ENCODE data around the gene PTPRQ.

The PTPRQ gene

DNA sequence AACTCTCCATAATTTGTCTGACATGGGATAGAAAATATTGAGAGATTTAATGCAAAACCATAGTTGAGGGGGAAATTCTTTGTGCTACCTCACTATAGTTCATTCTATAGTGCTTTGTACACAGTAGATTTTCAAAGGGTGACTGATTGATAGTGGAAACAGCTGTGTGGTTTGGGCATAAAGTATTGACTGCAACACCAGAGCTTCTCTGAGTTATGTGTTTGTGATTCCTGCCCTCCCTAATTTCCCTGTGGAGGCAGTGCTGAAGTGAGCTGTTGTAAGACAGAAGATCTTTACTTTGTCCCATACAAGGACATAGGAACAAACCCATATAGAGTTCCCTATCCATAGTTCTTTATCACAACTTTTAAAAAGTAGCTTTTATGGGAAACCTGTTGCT is 47.1 kb downstream of the PTPRQ start:
- DNase-seq (ENCODE audit: extremely low read depth, low read depth) = no peak
- no peak overlapping the region for H3K4me3 ChIP-seq (replicated peaks; ENCODE audit: low read depth, low read length)
- TF ChIP-seq, protein P1, sequence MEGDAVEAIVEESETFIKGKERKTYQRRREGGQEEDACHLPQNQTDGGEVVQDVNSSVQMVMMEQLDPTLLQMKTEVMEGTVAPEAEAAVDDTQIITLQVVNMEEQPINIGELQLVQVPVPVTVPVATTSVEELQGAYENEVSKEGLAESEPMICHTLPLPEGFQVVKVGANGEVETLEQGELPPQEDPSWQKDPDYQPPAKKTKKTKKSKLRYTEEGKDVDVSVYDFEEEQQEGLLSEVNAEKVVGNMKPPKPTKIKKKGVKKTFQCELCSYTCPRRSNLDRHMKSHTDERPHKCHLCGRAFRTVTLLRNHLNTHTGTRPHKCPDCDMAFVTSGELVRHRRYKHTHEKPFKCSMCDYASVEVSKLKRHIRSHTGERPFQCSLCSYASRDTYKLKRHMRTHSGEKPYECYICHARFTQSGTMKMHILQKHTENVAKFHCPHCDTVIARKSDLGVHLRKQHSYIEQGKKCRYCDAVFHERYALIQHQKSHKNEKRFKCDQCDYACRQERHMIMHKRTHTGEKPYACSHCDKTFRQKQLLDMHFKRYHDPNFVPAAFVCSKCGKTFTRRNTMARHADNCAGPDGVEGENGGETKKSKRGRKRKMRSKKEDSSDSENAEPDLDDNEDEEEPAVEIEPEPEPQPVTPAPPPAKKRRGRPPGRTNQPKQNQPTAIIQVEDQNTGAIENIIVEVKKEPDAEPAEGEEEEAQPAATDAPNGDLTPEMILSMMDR (IDR thresholded peaks at IDR 0.05; ENCODE audit: low read depth, low read length, missing control alignments) = no peak

DNA sequence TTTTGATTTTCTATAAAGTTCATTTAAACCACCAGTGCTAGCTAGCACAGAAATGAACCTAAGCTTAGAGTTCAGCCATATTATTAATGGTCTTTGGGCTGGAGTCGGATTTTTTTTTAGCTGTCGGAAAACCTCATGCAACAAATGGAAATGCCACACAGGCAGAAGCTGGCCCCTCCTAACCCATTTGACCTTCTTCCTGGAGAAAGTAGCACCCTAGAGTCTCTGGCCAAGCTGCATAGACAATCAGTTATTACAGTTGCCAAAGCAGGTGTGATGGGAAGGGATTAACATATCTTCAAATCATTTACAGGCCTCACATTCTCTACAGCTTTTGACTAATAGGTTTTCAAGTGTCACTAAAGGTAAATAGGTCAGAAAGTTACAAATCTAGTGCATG is 49.4 kb downstream of the PTPRQ start:
- DNase-seq (ENCODE audit: extremely low read depth, low read depth) = no peak
- TF ChIP-seq, protein P1 (IDR thresholded peaks at IDR 0.05; ENCODE audit: low read depth, low read length, missing control alignments) = no peak
- no peak overlapping the region for H3K4me3 ChIP-seq (replicated peaks; ENCODE audit: low read depth, low read length)

DNA sequence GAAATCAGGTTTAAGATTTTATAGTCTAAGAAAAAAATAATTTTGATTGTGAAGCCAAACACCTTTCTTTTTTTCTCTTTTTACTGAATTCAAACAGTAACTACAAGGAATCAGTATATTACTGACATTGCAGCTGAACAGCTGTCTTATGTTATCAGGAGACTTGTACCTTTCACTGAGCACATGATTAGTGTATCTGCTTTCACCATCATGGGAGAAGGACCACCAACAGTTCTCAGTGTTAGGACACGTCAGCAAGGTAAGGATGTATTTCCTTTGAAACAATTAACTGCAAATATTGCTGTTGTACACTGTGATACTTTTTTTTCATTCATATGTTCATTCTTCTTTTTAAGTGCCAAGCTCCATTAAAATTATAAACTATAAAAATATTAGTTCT is 50.8 kb downstream of the PTPRQ start:
- no peak overlapping the region for H3K4me3 ChIP-seq (replicated peaks; ENCODE audit: low read depth, low read length)
- TF ChIP-seq, protein P1 (IDR thresholded peaks at IDR 0.05; ENCODE audit: low read depth, low read length, missing control alignments) = no peak
- DNase-seq (ENCODE audit: extremely low read depth, low read depth) = no peak

DNA sequence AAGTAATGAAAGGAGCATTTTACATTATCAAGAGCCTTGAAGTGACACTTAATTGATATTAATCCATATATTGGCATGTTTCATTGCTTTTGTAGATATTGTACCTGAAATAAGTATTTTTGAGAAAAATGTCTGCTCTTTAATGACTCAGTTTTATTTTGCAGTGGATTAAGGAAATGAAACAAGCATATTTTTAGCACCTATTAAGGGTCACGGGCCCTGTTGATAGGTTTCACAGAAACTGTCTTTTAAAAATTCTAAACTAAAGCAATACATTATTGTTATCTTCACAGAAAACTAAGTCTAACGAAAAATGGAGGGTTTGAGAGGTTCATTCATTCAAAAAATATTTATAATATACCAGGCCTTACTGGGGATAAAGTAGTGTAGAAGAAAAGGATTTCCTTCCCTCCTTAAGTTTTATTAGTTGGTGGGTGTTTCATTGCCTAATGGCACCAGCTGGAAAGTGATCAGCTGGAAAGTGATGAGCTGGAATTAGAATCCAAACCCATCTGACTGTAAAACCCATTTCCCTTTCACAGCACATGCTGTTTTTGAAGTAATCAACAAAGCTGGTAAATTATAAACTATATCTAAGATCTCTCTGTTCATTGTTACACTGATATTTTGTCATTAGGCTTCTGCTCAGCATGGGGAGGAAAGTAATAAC is 54.2 kb downstream of the PTPRQ start:
- no peak overlapping the region for H3K4me3 ChIP-seq (replicated peaks; ENCODE audit: low read depth, low read length)
- TF ChIP-seq, protein P1 (IDR thresholded peaks at IDR 0.05; ENCODE audit: low read depth, low read length, missing control alignments) = no peak
- DNase-seq (ENCODE audit: extremely low read depth, low read depth) = no peak

DNA sequence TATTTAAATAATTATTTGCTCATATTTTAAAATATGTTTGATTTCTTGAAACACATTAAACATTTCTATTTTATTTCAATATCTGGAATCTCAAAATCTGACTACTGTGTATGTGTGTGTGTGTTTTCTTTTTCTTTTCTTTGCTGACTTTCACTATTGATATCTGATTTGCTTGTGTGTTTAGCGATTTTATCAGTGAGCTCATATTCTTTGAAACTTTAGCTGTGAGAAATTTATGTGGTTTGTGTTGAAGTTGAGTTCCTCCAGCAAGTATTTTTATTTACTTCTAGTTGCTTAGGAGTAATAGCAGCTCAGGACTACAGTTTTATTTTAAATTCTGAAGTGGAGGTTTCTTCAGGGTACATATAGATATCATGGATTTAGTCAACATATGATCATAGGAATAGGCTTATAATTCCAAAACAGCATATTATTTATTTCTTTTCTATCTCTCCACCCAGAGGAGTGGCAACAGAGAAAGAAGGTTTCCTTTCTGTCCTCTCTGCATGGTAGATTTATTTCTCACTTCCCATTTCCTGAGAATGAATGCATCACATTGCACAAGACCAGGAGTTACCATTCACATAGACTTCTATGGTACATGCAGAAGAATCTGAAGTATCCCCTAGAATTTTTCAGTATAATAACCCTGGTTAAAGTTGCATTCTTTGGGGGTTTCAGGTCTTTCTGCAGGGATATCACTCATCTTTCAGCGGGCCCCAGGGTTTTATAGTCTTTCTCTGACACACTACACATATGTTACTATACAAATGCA is 60.5 kb downstream of the PTPRQ start:
- DNase-seq (ENCODE audit: extremely low read depth, low read depth) = no peak
- TF ChIP-seq, protein P1 (IDR thresholded peaks at IDR 0.05; ENCODE audit: low read depth, low read length, missing control alignments) = no peak

DNA sequence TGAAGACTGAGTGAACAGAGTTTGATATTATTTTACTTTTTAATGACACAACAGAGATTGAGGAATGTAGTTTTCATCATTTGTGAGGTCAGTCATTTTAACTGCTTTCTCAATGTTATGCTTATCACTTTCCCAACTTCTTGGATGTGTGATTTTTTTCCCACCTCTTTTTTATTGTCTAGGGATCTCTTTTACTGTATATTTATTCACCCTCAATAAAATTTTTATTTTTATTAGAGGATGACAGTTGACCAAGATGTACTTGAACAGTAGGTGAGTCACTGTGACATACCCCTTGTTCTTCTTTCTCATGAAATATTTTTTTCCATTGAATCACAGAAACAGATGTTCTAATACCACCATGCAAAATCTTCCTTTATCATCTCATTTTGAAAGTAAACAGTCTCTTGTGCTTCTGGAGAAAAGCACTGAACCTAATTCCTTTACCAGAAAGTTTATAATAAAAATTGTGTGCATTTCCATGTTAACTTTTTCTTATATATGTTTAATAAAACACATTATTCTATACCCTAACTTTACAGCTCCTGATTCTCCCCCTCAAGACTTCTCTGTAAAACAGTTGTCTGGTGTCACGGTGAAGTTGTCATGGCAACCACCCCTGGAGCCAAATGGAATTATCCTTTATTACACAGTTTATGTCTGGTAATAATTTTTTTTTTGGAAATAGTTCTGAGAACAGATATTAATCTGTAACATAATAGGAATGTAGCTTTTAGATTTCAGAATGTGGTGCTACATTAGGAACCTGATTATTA is 65.9 kb downstream of the PTPRQ start:
- TF ChIP-seq, protein P1 (IDR thresholded peaks at IDR 0.05; ENCODE audit: low read depth, low read length, missing control alignments) = no peak
- H3K4me3 ChIP-seq (replicated peaks; ENCODE audit: low read depth, low read length) = no peak overlapping the region
- DNase-seq (ENCODE audit: extremely low read depth, low read depth) = peak; percentile 66

More for the DNA sequence above, 60.5 kb downstream of the PTPRQ start:
- H3K4me3 ChIP-seq (replicated peaks; ENCODE audit: low read depth, low read length) = no peak overlapping the region
